ENCODE results near the gene DMTF1.
"Not testable (repeated sequence)": the region's sequence is repeated elsewhere in the genome, so short reads cannot be mapped to it uniquely, and the experiment has no call there.

The DMTF1 gene

GRCh38 chr7:87188930-87189329 lies 36.7 kb downstream of the DMTF1 start:
- Histone ChIP-seq H3K4me3 (ENCODE audit: low read depth in 1 of 5, low read length in 5 of 5) (no peak overlapping the region), H3K9ac (ENCODE audit: low read length in 5 of 5) (no peak overlapping the region), H3K36me3 (ENCODE audit: control insufficient read depth in 5 of 5, insufficient read depth in 5 of 5, low read length in 5 of 5) (peaks cover 70 to 90% (median 81%) of the 10 kb centered on the region in 5 donors), H3K9me3 (ENCODE audit: control insufficient read depth in 5 of 5, low read length in 5 of 5) (no peaks in the 10 kb centered on the region), H3K27me3 (ENCODE audit: control insufficient read depth in 5 of 5, insufficient read depth in 4 of 5, low read length in 5 of 5) (no peaks in the 10 kb centered on the region), H3K27ac (ENCODE audit: low read depth, low read length) (no peak overlapping the region), H3K4me1 (ENCODE audit: control insufficient read depth in 5 of 5, insufficient read depth in 5 of 5, low read length in 5 of 5) (no peaks in the 10 kb centered on the region)

- Histone ChIP-seq H3K27ac (ENCODE audit: low read depth, low read length) (no peak overlapping the region), H3K27me3 (ENCODE audit: control insufficient read depth in 5 of 5, insufficient read depth in 4 of 5, low read length in 5 of 5) (no peaks in the 10 kb centered on the region), H3K9ac (ENCODE audit: low read length in 5 of 5) (no peak overlapping the region), H3K4me1 (ENCODE audit: control insufficient read depth in 5 of 5, insufficient read depth in 5 of 5, low read length in 5 of 5) (no peaks in the 10 kb centered on the region), H3K4me3 (ENCODE audit: low read depth in 1 of 5, low read length in 5 of 5) (no peak overlapping the region), H3K9me3 (ENCODE audit: control insufficient read depth in 5 of 5, low read length in 5 of 5) (no peaks in the 10 kb centered on the region), H3K36me3 (ENCODE audit: control insufficient read depth in 5 of 5, insufficient read depth in 5 of 5, low read length in 5 of 5) (peaks cover 75 to 90% (median 84%) of the 10 kb centered on the region in 5 donors)
Measured at GRCh38 chr7:87190783-87191182, 38.5 kb downstream of the DMTF1 start.

GRCh38 chr7:87192784-87193487 lies 40.7 kb downstream of the DMTF1 start:
- no peaks in the 10 kb centered on the region for H3K4me1 ChIP-seq (ENCODE audit: control insufficient read depth in 5 of 5, insufficient read depth in 5 of 5, low read length in 5 of 5)
- H3K27ac ChIP-seq (ENCODE audit: low read depth, low read length): no peak overlapping the region
- no peaks in the 10 kb centered on the region for H3K27me3 ChIP-seq (ENCODE audit: control insufficient read depth in 5 of 5, insufficient read depth in 4 of 5, low read length in 5 of 5)
- no peaks in the 10 kb centered on the region for H3K9me3 ChIP-seq (ENCODE audit: control insufficient read depth in 5 of 5, low read length in 5 of 5)
- H3K9ac ChIP-seq (ENCODE audit: low read length in 5 of 5): no peak overlapping the region
- H3K4me3 ChIP-seq (ENCODE audit: low read depth in 1 of 5, low read length in 5 of 5): no peak overlapping the region
- H3K36me3 ChIP-seq (ENCODE audit: control insufficient read depth in 5 of 5, insufficient read depth in 5 of 5, low read length in 5 of 5): peaks cover 73 to 95% (median 84%) of the 10 kb centered on the region in 5 donors

GRCh38 chr7:87193912-87194311 lies 41.7 kb downstream of the DMTF1 start:
- Histone ChIP-seq H3K4me1 (ENCODE audit: control insufficient read depth in 5 of 5, insufficient read depth in 5 of 5, low read length in 5 of 5) (peaks cover 0 to 4% (median 0%) of the 10 kb centered on the region in 5 donors), H3K36me3 (ENCODE audit: control insufficient read depth in 5 of 5, insufficient read depth in 5 of 5, low read length in 5 of 5) (peaks cover 68 to 88% (median 78%) of the 10 kb centered on the region in 5 donors), H3K9ac (ENCODE audit: low read length in 5 of 5) (no peak overlapping the region), H3K4me3 (ENCODE audit: low read depth in 1 of 5, low read length in 5 of 5) (no peak overlapping the region), H3K9me3 (ENCODE audit: control insufficient read depth in 5 of 5, low read length in 5 of 5) (no peaks in the 10 kb centered on the region), H3K27me3 (ENCODE audit: control insufficient read depth in 5 of 5, insufficient read depth in 4 of 5, low read length in 5 of 5) (no peaks in the 10 kb centered on the region), H3K27ac (ENCODE audit: low read depth, low read length) (no peak overlapping the region)

- H3K9ac ChIP-seq (ENCODE audit: low read length in 5 of 5): no peak overlapping the region
- peaks cover 31 to 45% (median 38%) of the 10 kb centered on the region in 5 donors for H3K36me3 ChIP-seq (ENCODE audit: control insufficient read depth in 5 of 5, insufficient read depth in 5 of 5, low read length in 5 of 5)
- H3K4me3 ChIP-seq (ENCODE audit: low read depth in 1 of 5, low read length in 5 of 5): no peak overlapping the region
- no peak overlapping the region for H3K27ac ChIP-seq (ENCODE audit: low read depth, low read length)
- peaks cover 0 to 25% (median 6%) of the 10 kb centered on the region in 5 donors for H3K4me1 ChIP-seq (ENCODE audit: control insufficient read depth in 5 of 5, insufficient read depth in 5 of 5, low read length in 5 of 5)
- H3K9me3 ChIP-seq (ENCODE audit: control insufficient read depth in 5 of 5, low read length in 5 of 5): no peaks in the 10 kb centered on the region
- no peaks in the 10 kb centered on the region for H3K27me3 ChIP-seq (ENCODE audit: control insufficient read depth in 5 of 5, insufficient read depth in 4 of 5, low read length in 5 of 5)
Measured at GRCh38 chr7:87199241-87199640, 47.0 kb downstream of the DMTF1 start.

GRCh38 chr7:87199700-87200450 lies 47.6 kb downstream of the DMTF1 start:
- Histone ChIP-seq H3K9me3 (ENCODE audit: control insufficient read depth in 5 of 5, low read length in 5 of 5) (peaks cover 0 to 5% (median 4%) of the 10 kb centered on the region in 5 donors), H3K4me1 (ENCODE audit: control insufficient read depth in 5 of 5, insufficient read depth in 5 of 5, low read length in 5 of 5) (peaks cover 0 to 25% (median 6%) of the 10 kb centered on the region in 5 donors), H3K36me3 (ENCODE audit: control insufficient read depth in 5 of 5, insufficient read depth in 5 of 5, low read length in 5 of 5) (peaks cover 25 to 39% (median 31%) of the 10 kb centered on the region in 5 donors), H3K4me3 (ENCODE audit: low read depth in 1 of 5, low read length in 5 of 5) (no peak overlapping the region), H3K27ac (ENCODE audit: low read depth, low read length) (no peak overlapping the region), H3K27me3 (ENCODE audit: control insufficient read depth in 5 of 5, insufficient read depth in 4 of 5, low read length in 5 of 5) (no peaks in the 10 kb centered on the region), H3K9ac (ENCODE audit: low read length in 5 of 5) (no peak overlapping the region)

GRCh38 chr7:87202208-87202607 lies 50.0 kb downstream of the DMTF1 start:
- Histone ChIP-seq H3K4me3 (ENCODE audit: low read depth in 1 of 5, low read length in 5 of 5) (no peak overlapping the region), H3K27ac (ENCODE audit: low read depth, low read length) (no peak overlapping the region)

GRCh38 chr7:87202705-87203104 lies 50.5 kb downstream of the DMTF1 start:
- H3K27ac ChIP-seq (ENCODE audit: low read depth, low read length): no peak overlapping the region

More at GRCh38 chr7:87202208-87202607, 50.0 kb downstream of the DMTF1 start:
- H3K4me1 ChIP-seq (ENCODE audit: control insufficient read depth in 5 of 5, insufficient read depth in 5 of 5, low read length in 5 of 5): peaks cover 0 to 25% (median 6%) of the 10 kb centered on the region in 5 donors
- peaks cover 4 to 16% (median 11%) of the 10 kb centered on the region in 5 donors for H3K36me3 ChIP-seq (ENCODE audit: control insufficient read depth in 5 of 5, insufficient read depth in 5 of 5, low read length in 5 of 5)
- H3K9ac ChIP-seq (ENCODE audit: low read length in 5 of 5): no peak overlapping the region
- no peaks in the 10 kb centered on the region for H3K27me3 ChIP-seq (ENCODE audit: control insufficient read depth in 5 of 5, insufficient read depth in 4 of 5, low read length in 5 of 5)
- peaks cover 0 to 21% (median 11%) of the 10 kb centered on the region in 5 donors for H3K9me3 ChIP-seq (ENCODE audit: control insufficient read depth in 5 of 5, low read length in 5 of 5)

GRCh38 chr7:87203929-87204328 lies 51.7 kb downstream of the DMTF1 start:
- not testable (repeated sequence) for H3K9ac ChIP-seq (ENCODE audit: low read length in 5 of 5); H3K27ac ChIP-seq (ENCODE audit: low read depth, low read length); H3K4me3 ChIP-seq (ENCODE audit: low read depth in 1 of 5, low read length in 5 of 5); H3K27me3 ChIP-seq (ENCODE audit: control insufficient read depth in 5 of 5, insufficient read depth in 4 of 5, low read length in 5 of 5); H3K36me3 ChIP-seq (ENCODE audit: control insufficient read depth in 5 of 5, insufficient read depth in 5 of 5, low read length in 5 of 5)
- H3K9me3 ChIP-seq (ENCODE audit: control insufficient read depth in 5 of 5, low read length in 5 of 5): peaks cover 0 to 21% (median 11%) of the 10 kb centered on the region in 5 donors
- H3K4me1 ChIP-seq (ENCODE audit: control insufficient read depth in 5 of 5, insufficient read depth in 5 of 5, low read length in 5 of 5): peaks cover 0 to 25% (median 3%) of the 10 kb centered on the region in 5 donors

More at GRCh38 chr7:87202705-87203104, 50.5 kb downstream of the DMTF1 start:
- H3K9ac ChIP-seq (ENCODE audit: low read length in 5 of 5): no peak overlapping the region
- peaks cover 0 to 21% (median 11%) of the 10 kb centered on the region in 5 donors for H3K9me3 ChIP-seq (ENCODE audit: control insufficient read depth in 5 of 5, low read length in 5 of 5)
- peaks cover 2 to 11% (median 7%) of the 10 kb centered on the region in 5 donors for H3K36me3 ChIP-seq (ENCODE audit: control insufficient read depth in 5 of 5, insufficient read depth in 5 of 5, low read length in 5 of 5)
- no peaks in the 10 kb centered on the region for H3K27me3 ChIP-seq (ENCODE audit: control insufficient read depth in 5 of 5, insufficient read depth in 4 of 5, low read length in 5 of 5)
- peaks cover 0 to 25% (median 6%) of the 10 kb centered on the region in 5 donors for H3K4me1 ChIP-seq (ENCODE audit: control insufficient read depth in 5 of 5, insufficient read depth in 5 of 5, low read length in 5 of 5)
- no peak overlapping the region for H3K4me3 ChIP-seq (ENCODE audit: low read depth in 1 of 5, low read length in 5 of 5)

GRCh38 chr7:87204933-87205332 lies 52.7 kb downstream of the DMTF1 start:
- no peaks in the 10 kb centered on the region for H3K27me3 ChIP-seq (ENCODE audit: control insufficient read depth in 5 of 5, insufficient read depth in 4 of 5, low read length in 5 of 5)
- H3K9ac ChIP-seq (ENCODE audit: low read length in 5 of 5): no peak overlapping the region
- peaks cover 0 to 18% (median 0%) of the 10 kb centered on the region in 5 donors for H3K4me1 ChIP-seq (ENCODE audit: control insufficient read depth in 5 of 5, insufficient read depth in 5 of 5, low read length in 5 of 5)
- H3K9me3 ChIP-seq (ENCODE audit: control insufficient read depth in 5 of 5, low read length in 5 of 5): peaks cover 0 to 21% (median 11%) of the 10 kb centered on the region in 5 donors
- H3K36me3 ChIP-seq (ENCODE audit: control insufficient read depth in 5 of 5, insufficient read depth in 5 of 5, low read length in 5 of 5): peaks cover 0 to 5% (median 3%) of the 10 kb centered on the region in 5 donors
- no peak overlapping the region for H3K27ac ChIP-seq (ENCODE audit: low read depth, low read length)
- peak overlapping the region in 1 of 5 donors; percentile 10 for H3K4me3 ChIP-seq (ENCODE audit: low read depth in 1 of 5, low read length in 5 of 5)
